ENCODE data around the gene CBX8. TPM values are rescaled to one million over a fixed set of nuclear protein-coding genes. Genes with fewer than 3 reads are reported as not detected.

CBX8 gene
- total and polyA plus RNA-seq, 2 of the 13 experiments (the other 11 are each of a cell fraction or from before 2014, with no cell fraction given) = 0.34 to 12.6 TPM

GRCh38 chr17:79844869-79845600 lies 48.2 kb upstream of the CBX8 start (continued):
- TF ChIP-seq ZFP41 (CRISPR knock-in tag; IDR thresholded peaks at IDR 0.05; ENCODE audit: borderline replicate concordance) (peak; percentile 21; the same call in 1 of the 2 replicates), SIN3B (IDR thresholded peaks at IDR 0.05; ENCODE audit: low read length) (0 out of 2 replicates have a peak, but pooled peaks have one; percentile 29), EP300 (IDR thresholded peaks at IDR 0.05; ENCODE audit: low read depth in 2 of 2, low read length in 2 of 2) (peak; percentile 24 to 69; a peak in 3 of 4 replicates), EP300 (CRISPR knock-in tag; IDR thresholded peaks at IDR 0.05; ENCODE audit: borderline replicate concordance) (peak; percentile 59; the same call in 1 of the 2 replicates), ZFYVE20 (CRISPR knock-in tag; IDR thresholded peaks at IDR 0.05; ENCODE audit: borderline replicate concordance, low read depth) (no peak), ZNF790 (CRISPR knock-in tag; IDR thresholded peaks at IDR 0.05; ENCODE audit: borderline replicate concordance) (no peak), ZBTB1 (CRISPR knock-in tag; IDR thresholded peaks at IDR 0.05; ENCODE audit: borderline replicate concordance) (no peak), ZNF3 (CRISPR knock-in tag; IDR thresholded peaks at IDR 0.05) (no peak), HOXD1 (CRISPR knock-in tag; IDR thresholded peaks at IDR 0.05) (no peak; the same call in 1 of the 2 replicates), AGO2 (optimal IDR thresholded peaks at IDR 0.05; ENCODE audit: low read depth, low read length) (no peak), ZNF619 (CRISPR knock-in tag; IDR thresholded peaks at IDR 0.05) (0 out of 2 replicates have a peak, but pooled peaks have one; percentile 26), ZNF264 (CRISPR knock-in tag; IDR thresholded peaks at IDR 0.05) (peak; percentile 70), ZNF451 (CRISPR knock-in tag; IDR thresholded peaks at IDR 0.05) (peak; percentile 51; the same call in 1 of the 2 replicates), ZNF558 (CRISPR knock-in tag; IDR thresholded peaks at IDR 0.05; ENCODE audit: borderline replicate concordance) (0 out of 2 replicates have a peak, but pooled peaks have one; percentile 12), SP1 (IDR thresholded peaks at IDR 0.05) (no peak), SP1 (CRISPR knock-in tag; IDR thresholded peaks at IDR 0.05) (0 out of 2 replicates have a peak, but pooled peaks have one; percentile 20), ZKSCAN5 (CRISPR knock-in tag; IDR thresholded peaks at IDR 0.05) (no peak), NR2F6 (IDR thresholded peaks at IDR 0.05) (no peak), NR2F6 (CRISPR knock-in tag; IDR thresholded peaks at IDR 0.05) (peak; percentile 71), SKIL (CRISPR knock-in tag; IDR thresholded peaks at IDR 0.05; ENCODE audit: borderline replicate concordance) (peak; percentile 82), SNRNP70 (IDR thresholded peaks at IDR 0.05; ENCODE audit: low read depth, low read length) (no peak), PCBP2 (optimal IDR thresholded peaks at IDR 0.05; ENCODE audit: low read depth, low read length, poor library complexity, severe bottlenecking) (no peak)
- TF ChIP-seq, protein P1, sequence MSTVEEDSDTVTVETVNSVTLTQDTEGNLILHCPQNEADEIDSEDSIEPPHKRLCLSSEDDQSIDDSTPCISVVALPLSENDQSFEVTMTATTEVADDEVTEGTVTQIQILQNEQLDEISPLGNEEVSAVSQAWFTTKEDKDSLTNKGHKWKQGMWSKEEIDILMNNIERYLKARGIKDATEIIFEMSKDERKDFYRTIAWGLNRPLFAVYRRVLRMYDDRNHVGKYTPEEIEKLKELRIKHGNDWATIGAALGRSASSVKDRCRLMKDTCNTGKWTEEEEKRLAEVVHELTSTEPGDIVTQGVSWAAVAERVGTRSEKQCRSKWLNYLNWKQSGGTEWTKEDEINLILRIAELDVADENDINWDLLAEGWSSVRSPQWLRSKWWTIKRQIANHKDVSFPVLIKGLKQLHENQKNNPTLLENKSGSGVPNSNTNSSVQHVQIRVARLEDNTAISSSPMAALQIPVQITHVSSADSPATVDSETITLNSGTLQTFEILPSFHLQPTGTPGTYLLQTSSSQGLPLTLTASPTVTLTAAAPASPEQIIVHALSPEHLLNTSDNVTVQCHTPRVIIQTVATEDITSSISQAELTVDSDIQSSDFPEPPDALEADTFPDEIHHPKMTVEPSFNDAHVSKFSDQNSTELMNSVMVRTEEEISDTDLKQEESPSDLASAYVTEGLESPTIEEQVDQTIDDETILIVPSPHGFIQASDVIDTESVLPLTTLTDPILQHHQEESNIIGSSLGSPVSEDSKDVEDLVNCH (CRISPR knock-in tag; IDR thresholded peaks at IDR 0.05) = no peak
- TF ChIP-seq, protein P2, sequence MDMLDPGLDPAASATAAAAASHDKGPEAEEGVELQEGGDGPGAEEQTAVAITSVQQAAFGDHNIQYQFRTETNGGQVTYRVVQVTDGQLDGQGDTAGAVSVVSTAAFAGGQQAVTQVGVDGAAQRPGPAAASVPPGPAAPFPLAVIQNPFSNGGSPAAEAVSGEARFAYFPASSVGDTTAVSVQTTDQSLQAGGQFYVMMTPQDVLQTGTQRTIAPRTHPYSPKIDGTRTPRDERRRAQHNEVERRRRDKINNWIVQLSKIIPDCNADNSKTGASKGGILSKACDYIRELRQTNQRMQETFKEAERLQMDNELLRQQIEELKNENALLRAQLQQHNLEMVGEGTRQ (IDR thresholded peaks at IDR 0.05; ENCODE audit: low read depth, low read length) = no peak
- TF ChIP-seq, protein P2 (CRISPR knock-in tag; IDR thresholded peaks at IDR 0.05; ENCODE audit: borderline replicate concordance) = no peak

Data from HepG2 (cell line).